MG63 (cell line): ENCODE measurements around the gene CCL8. TPM values are rescaled to one million over a fixed set of nuclear protein-coding genes. Genes with fewer than 3 reads are reported as not detected.
"Not testable (repeated sequence)": the region's sequence is repeated elsewhere in the genome, so short reads cannot be mapped to it uniquely, and the experiment has no call there.

Experiments
- DNase-seq: peaks from one replicate; pipeline ENCODE4 v3.0.0-alpha.2; 2020
- H3K27me3 ChIP-seq: fragments of 250-450 bp; sonication (Bioruptor Pico); 2 replicates; pipeline ENCODE4 v1.5.1; 2020; ENCODE audit warnings: mild to moderate bottlenecking, moderate library complexity
- H3K36me3 ChIP-seq: fragments of 250-450 bp; sonication (Bioruptor Pico); 2 replicates; pipeline ENCODE4 v1.5.1; 2020; ENCODE audit warnings: mild to moderate bottlenecking, moderate library complexity
- H3K4me3 ChIP-seq: fragments of 250-450 bp; sonication (Bioruptor Pico); 2 replicates; pipeline ENCODE4 v1.5.1; 2020; ENCODE audit warnings: mild to moderate bottlenecking, moderate library complexity
- H3K9me3 ChIP-seq: fragments of 250-450 bp; sonication (Bioruptor Pico); 2 replicates; pipeline ENCODE4 v1.5.1; 2020; ENCODE audit warnings: mild to moderate bottlenecking, moderate library complexity
- total RNA-seq: library from RNA; depleted of rRNA; stranded (reverse); fragments of >200 nt; shearing (Covaris generic); gene quantifications from 2 replicates; pipeline ENCODE4 v1.2.3, GENCODE V29; 2014; ENCODE audit warnings: low replicate concordance

The CCL8 gene
- total RNA-seq, 1 experiment from 2014 or later = not detected

GRCh38 chr17:34306466-34306865 lies 12.8 kb upstream of the CCL8 start:
- peak; percentile 59 for DNase-seq
- H3K4me3 ChIP-seq = no peak overlapping the region
- no peaks in the 10 kb centered on the region for H3K36me3 ChIP-seq
- no peaks in the 10 kb centered on the region for H3K27me3 ChIP-seq
- no peaks in the 10 kb centered on the region for H3K9me3 ChIP-seq

- no peaks in the 10 kb centered on the region for H3K36me3 ChIP-seq
- H3K27me3 ChIP-seq = no peaks in the 10 kb centered on the region
- no peak overlapping the region for H3K4me3 ChIP-seq
- no peak for DNase-seq
- no peaks in the 10 kb centered on the region for H3K9me3 ChIP-seq
Observed at GRCh38 chr17:34307110-34307509, 12.1 kb upstream of the CCL8 start.

- H3K36me3 ChIP-seq = no peaks in the 10 kb centered on the region
- DNase-seq = no peak
Observed at GRCh38 chr17:34308371-34308770, 10.9 kb upstream of the CCL8 start.

GRCh38 chr17:34311291-34311690 lies 7.9 kb upstream of the CCL8 start:
- no peak for DNase-seq
- H3K27me3 ChIP-seq = no peaks in the 10 kb centered on the region
- no peaks in the 10 kb centered on the region for H3K9me3 ChIP-seq

More at GRCh38 chr17:34308371-34308770, 10.9 kb upstream of the CCL8 start:
- H3K9me3 ChIP-seq = no peaks in the 10 kb centered on the region
- no peak overlapping the region for H3K4me3 ChIP-seq
- no peaks in the 10 kb centered on the region for H3K27me3 ChIP-seq

GRCh38 chr17:34312080-34312479 lies 7.2 kb upstream of the CCL8 start:
- Histone ChIP-seq H3K4me3 (no peak overlapping the region), H3K36me3 (no peaks in the 10 kb centered on the region), H3K27me3 (0 out of 2 replicates have a peak, but pooled peaks cover 2% of the 10 kb centered on the region), H3K9me3 (no peaks in the 10 kb centered on the region)
- no peak for DNase-seq

More at GRCh38 chr17:34311291-34311690, 7.9 kb upstream of the CCL8 start:
- H3K4me3 ChIP-seq = no peak overlapping the region
- no peaks in the 10 kb centered on the region for H3K36me3 ChIP-seq

GRCh38 chr17:34313164-34313563 lies 6.1 kb upstream of the CCL8 start:
- Histone ChIP-seq H3K27me3 (0 out of 2 replicates have a peak, but pooled peaks cover 2% of the 10 kb centered on the region), H3K36me3 (no peaks in the 10 kb centered on the region), H3K4me3 (no peak overlapping the region), H3K9me3 (no peaks in the 10 kb centered on the region)
- DNase-seq = no peak

- peak; percentile 48 for DNase-seq
- H3K36me3 ChIP-seq = no peaks in the 10 kb centered on the region
- no peak overlapping the region for H3K4me3 ChIP-seq
- 0 out of 2 replicates have a peak, but pooled peaks cover 2% of the 10 kb centered on the region for H3K27me3 ChIP-seq
- H3K9me3 ChIP-seq = no peaks in the 10 kb centered on the region
Observed at GRCh38 chr17:34314279-34314678, 5.0 kb upstream of the CCL8 start.

GRCh38 chr17:34318474-34318873 lies 761 bp upstream of the CCL8 start:
- 0 out of 2 replicates have a peak, but pooled peaks cover 2% of the 10 kb centered on the region for H3K27me3 ChIP-seq
- no peak overlapping the region for H3K4me3 ChIP-seq
- peak; percentile 37 for DNase-seq
- no peaks in the 10 kb centered on the region for H3K9me3 ChIP-seq
- no peaks in the 10 kb centered on the region for H3K36me3 ChIP-seq

GRCh38 chr17:34321964-34322363 lies 2.7 kb downstream of the CCL8 start:
- no peaks in the 10 kb centered on the region for H3K27me3 ChIP-seq
- no peak overlapping the region for H3K4me3 ChIP-seq
- H3K36me3 ChIP-seq = no peaks in the 10 kb centered on the region
- DNase-seq = no peak
- peaks cover 6% of the 10 kb centered on the region; the same call in 1 of the 2 replicates for H3K9me3 ChIP-seq

GRCh38 chr17:34327580-34327979 lies 8.3 kb downstream of the CCL8 start:
- H3K36me3 ChIP-seq, H3K27me3 ChIP-seq, DNase-seq, H3K9me3 ChIP-seq, H3K4me3 ChIP-seq: not testable (repeated sequence)

GRCh38 chr17:34337701-34338100 lies 18.5 kb downstream of the CCL8 start:
- H3K27me3 ChIP-seq = peaks cover 8% of the 10 kb centered on the region; the same call in 1 of the 2 replicates
- H3K4me3 ChIP-seq = no peak overlapping the region
- H3K9me3 ChIP-seq = no peaks in the 10 kb centered on the region

GRCh38 chr17:34339138-34339770 lies 20.0 kb downstream of the CCL8 start:
- peaks cover 17% of the 10 kb centered on the region; the same call in 1 of the 2 replicates for H3K27me3 ChIP-seq
- H3K4me3 ChIP-seq = no peak overlapping the region
- H3K9me3 ChIP-seq = no peaks in the 10 kb centered on the region
- H3K36me3 ChIP-seq = no peaks in the 10 kb centered on the region
- DNase-seq = no peak

More at GRCh38 chr17:34337701-34338100, 18.5 kb downstream of the CCL8 start:
- no peaks in the 10 kb centered on the region for H3K36me3 ChIP-seq
- DNase-seq = no peak

GRCh38 chr17:34341916-34342315 lies 22.7 kb downstream of the CCL8 start:
- Histone ChIP-seq H3K36me3 (no peaks in the 10 kb centered on the region), H3K9me3 (no peaks in the 10 kb centered on the region), H3K4me3 (no peak overlapping the region), H3K27me3 (peaks cover 20% of the 10 kb centered on the region; the same call in 1 of the 2 replicates)
- DNase-seq = no peak

GRCh38 chr17:34347063-34347462 lies 27.8 kb downstream of the CCL8 start:
- no peak for DNase-seq
- H3K36me3 ChIP-seq = no peaks in the 10 kb centered on the region
- no peaks in the 10 kb centered on the region for H3K9me3 ChIP-seq
- H3K4me3 ChIP-seq = no peak overlapping the region
- H3K27me3 ChIP-seq = peaks cover 12% of the 10 kb centered on the region; the same call in 1 of the 2 replicates

- Histone ChIP-seq H3K27me3 (0 out of 2 replicates have a peak, but pooled peaks cover 2% of the 10 kb centered on the region), H3K9me3 (no peaks in the 10 kb centered on the region), H3K4me3 (no peak overlapping the region), H3K36me3 (no peaks in the 10 kb centered on the region)
- peak; percentile 9 for DNase-seq
Observed at GRCh38 chr17:34349751-34350150, 30.5 kb downstream of the CCL8 start.

- Histone ChIP-seq H3K36me3 (no peaks in the 10 kb centered on the region), H3K27me3 (no peaks in the 10 kb centered on the region), H3K4me3 (no peak overlapping the region), H3K9me3 (no peaks in the 10 kb centered on the region)
- DNase-seq = no peak
Observed at GRCh38 chr17:34351096-34351495, 31.9 kb downstream of the CCL8 start.

GRCh38 chr17:34352191-34352590 lies 33.0 kb downstream of the CCL8 start:
- no peaks in the 10 kb centered on the region for H3K27me3 ChIP-seq
- no peaks in the 10 kb centered on the region for H3K9me3 ChIP-seq
- no peaks in the 10 kb centered on the region for H3K36me3 ChIP-seq
- no peak overlapping the region for H3K4me3 ChIP-seq
- no peak for DNase-seq

- DNase-seq = no peak
- Histone ChIP-seq H3K27me3 (no peaks in the 10 kb centered on the region), H3K4me3 (no peak overlapping the region), H3K9me3 (no peaks in the 10 kb centered on the region), H3K36me3 (no peaks in the 10 kb centered on the region)
Observed at GRCh38 chr17:34354637-34355036, 35.4 kb downstream of the CCL8 start.
